Right lung (tissue), 10 donors: ENCODE results near the gene GGA2. TPM values are rescaled to one million over a fixed set of nuclear protein-coding genes. Genes with fewer than 3 reads are reported as not detected.
"Not testable (repeated sequence)": the region's sequence is repeated elsewhere in the genome, so short reads cannot be mapped to it uniquely, and the experiment has no call there.

Source experiments
- DNase-seq, 2 donors: peaks; one replicate each; pipeline ENCODE4 v3.0.0-alpha.2; 2013
- long read RNA-seq, 8 donors: transcript quantifications; one replicate each; lab custom pipeline, GENCODE V29; 2026
- polyA plus RNA-seq, 5 donors: library from polyadenylated mRNA; unstranded; fragments of 120-200 nt; gene quantifications; one replicate each; pipeline versions ENCODE4 v1.2.1 to v1.2.3, GENCODE V29; 2013; ENCODE audit warnings: inconsistent platforms in 1 of 5, low replicate concordance in 1 of 5; ENCODE audit not compliant: insufficient read length in 5 of 5, insufficient read depth in 1 of 5

Gene GGA2, protein sequence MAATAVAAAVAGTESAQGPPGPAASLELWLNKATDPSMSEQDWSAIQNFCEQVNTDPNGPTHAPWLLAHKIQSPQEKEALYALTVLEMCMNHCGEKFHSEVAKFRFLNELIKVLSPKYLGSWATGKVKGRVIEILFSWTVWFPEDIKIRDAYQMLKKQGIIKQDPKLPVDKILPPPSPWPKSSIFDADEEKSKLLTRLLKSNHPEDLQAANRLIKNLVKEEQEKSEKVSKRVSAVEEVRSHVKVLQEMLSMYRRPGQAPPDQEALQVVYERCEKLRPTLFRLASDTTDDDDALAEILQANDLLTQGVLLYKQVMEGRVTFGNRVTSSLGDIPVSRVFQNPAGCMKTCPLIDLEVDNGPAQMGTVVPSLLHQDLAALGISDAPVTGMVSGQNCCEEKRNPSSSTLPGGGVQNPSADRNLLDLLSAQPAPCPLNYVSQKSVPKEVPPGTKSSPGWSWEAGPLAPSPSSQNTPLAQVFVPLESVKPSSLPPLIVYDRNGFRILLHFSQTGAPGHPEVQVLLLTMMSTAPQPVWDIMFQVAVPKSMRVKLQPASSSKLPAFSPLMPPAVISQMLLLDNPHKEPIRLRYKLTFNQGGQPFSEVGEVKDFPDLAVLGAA
- 100 to 1,000 TPM; 135 to 163 (median 150) TPM for polyA plus RNA-seq
- long read RNA-seq, donor 1, full-length matches to known transcripts: 12 of 45 reads
- long read RNA-seq, donor 1, partial matches to known transcripts: 33 of 45 reads
- long read RNA-seq, donor 1, other reads (novel, unspliced or antisense): 0 of 45 reads
- long read RNA-seq, donor 2, full-length matches to known transcripts: 7 of 7 reads
- long read RNA-seq, donor 2, partial matches to known transcripts: 0 of 7 reads
- long read RNA-seq, donor 2, other reads (novel, unspliced or antisense): 0 of 7 reads
- long read RNA-seq, donor 3, full-length matches to known transcripts: 6 of 6 reads
- long read RNA-seq, donor 3, partial matches to known transcripts: 0 of 6 reads
- long read RNA-seq, donor 3, other reads (novel, unspliced or antisense): 0 of 6 reads
- long read RNA-seq, donor 4, full-length matches to known transcripts: 5 of 5 reads
- long read RNA-seq, donor 4, partial matches to known transcripts: 0 of 5 reads
- long read RNA-seq, donor 4, other reads (novel, unspliced or antisense): 0 of 5 reads
- long read RNA-seq, donor 5, full-length matches to known transcripts: 6 of 6 reads
- long read RNA-seq, donor 5, partial matches to known transcripts: 0 of 6 reads
- long read RNA-seq, donor 5, other reads (novel, unspliced or antisense): 0 of 6 reads
- long read RNA-seq, donor 6, full-length matches to known transcripts: 12 of 45 reads
- long read RNA-seq, donor 6, partial matches to known transcripts: 33 of 45 reads
- long read RNA-seq, donor 6, other reads (novel, unspliced or antisense): 0 of 45 reads
- long read RNA-seq, donor 7, full-length matches to known transcripts: 8 of 8 reads
- long read RNA-seq, donor 7, partial matches to known transcripts: 0 of 8 reads
- long read RNA-seq, donor 7, other reads (novel, unspliced or antisense): 0 of 8 reads
- long read RNA-seq, donor 8, full-length matches to known transcripts: 3 of 3 reads
- long read RNA-seq, donor 8, partial matches to known transcripts: 0 of 3 reads
- long read RNA-seq, donor 8, other reads (novel, unspliced or antisense): 0 of 3 reads

DNA sequence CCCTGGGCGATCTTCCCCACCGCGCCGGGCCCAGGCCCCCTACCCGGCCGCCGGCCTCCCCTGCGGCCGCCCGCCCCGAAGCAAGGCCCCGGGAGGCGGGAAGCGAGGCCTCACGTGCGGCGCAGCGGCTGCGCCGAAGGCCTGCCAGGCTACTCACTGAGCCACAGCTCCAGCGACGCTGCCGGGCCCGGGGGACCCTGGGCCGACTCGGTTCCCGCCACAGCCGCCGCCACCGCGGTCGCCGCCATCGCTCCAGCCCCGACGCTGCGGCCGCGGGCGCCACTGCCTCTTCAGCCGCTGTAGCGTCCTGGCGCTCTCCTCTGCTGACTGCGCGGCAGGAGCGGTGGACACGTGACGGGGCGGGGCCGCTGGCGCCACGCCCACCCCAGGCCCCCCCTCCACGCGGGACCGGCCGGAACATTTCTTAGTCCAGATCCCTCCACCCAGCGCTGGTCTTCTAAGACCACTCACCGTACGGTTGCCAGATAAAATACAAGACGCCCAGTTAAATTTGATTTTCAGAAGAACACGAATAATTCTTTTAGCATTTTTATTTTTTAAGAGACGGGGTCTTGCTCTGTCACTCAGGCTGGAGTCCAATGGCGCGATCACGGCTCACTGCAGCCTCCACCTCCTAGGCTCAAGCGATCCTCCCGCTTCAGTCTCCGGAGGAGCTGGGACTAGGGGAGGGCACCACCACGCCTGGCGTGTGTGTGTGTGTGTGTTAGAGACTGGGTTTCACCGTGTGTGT is at the start of gene GGA2:
TSS of gene GGA2 (minus strand) at position 331 of the 751 bp plus-strand sequence. CDS start at position 248, 83 bp downstream.
- peak; percentile 80 to 87 for DNase-seq

DNA sequence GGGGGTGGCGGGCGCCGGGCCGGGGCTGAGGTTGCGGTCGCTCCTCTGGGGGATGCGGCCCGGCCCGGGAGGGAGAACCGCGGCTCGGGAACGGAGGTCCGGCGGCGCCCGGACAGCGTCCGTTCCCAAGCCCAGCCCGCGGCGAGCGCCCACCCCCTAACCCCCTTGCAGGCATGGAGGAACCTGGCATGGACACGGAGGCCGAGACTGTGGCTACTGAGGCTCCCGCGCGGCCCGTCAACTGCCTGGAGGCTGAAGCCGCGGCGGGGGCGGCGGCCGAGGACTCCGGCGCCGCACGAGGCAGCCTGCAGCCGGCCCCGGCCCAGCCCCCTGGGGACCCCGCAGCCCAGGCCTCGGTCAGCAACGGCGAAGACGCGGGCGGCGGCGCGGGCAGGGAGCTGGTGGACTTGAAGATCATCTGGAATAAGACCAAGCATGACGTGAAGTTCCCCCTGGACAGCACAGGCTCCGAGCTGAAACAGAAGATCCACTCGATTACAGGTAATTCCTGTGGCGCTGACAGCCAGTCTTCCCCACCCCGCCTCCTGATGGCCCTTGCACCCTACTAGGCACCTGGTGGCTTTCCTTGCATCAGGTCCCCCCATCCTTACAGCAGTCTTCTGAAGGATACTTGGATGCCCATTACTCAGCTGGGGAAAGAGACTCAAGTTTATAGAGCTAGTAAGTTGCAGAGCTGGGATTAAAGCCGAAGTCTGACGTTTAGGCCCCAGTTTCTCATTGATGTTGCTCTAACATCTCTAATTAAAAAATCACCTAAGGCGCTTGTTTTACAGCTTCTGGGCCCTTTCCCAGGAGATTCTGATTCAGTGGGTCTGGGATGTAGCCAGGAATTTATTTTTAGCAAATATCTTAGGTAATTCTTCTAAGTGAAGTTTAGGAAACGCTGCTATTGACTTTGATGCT is 47.7 kb upstream of the GGA2 start:
- DNase-seq: peak in 1 of 2 donors; percentile 10

DNA sequence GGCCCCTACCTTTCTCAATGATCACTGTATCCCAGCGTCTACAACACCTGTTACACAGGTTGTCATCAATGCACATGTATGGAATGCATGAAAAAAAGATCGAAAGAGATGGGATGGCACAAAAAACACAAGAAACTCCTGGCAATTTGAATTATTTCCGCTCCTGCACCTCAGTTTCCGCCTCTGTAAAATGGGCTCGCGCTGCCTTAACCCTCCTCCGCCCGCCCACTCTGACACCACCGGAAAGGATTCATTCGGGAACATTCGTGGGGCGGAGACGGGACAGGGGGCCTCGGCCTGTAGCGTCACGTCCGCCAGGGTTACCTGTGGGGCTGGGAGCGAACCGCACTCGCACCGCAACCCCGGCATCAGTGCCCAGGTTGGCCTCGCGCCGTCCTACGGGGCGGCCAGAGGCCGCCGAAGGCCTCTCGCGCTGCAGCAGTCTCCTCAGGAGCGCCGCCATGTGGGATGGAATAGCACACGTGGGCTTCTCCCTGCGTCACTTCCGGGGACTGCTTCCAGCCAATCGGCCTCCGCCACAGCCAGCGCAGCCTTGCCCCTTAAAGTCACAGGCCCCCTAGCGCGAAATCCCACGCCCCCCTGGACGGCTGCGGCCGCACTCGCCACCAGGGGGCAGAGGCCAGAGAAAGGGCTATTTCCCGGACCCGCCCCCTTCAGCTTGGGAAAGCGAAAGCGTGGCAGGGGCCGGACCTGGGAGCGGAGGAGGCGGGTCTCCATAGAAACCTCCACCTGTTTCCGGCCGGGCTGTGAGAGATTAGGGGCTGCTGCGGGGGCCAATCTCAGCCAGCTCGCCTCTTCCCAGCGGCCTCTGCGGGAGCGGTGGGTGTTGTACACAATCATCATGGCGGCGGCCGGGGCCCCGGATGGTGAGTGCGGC is 46.8 kb upstream of the GGA2 start, which contains the start of the genes EARS2 and UBFD1:
TSS of gene EARS2 (minus strand) at position 470 of the 898 bp plus-strand sequence. CDS start at position 463, 7 bp downstream.
TSS of gene UBFD1 (plus strand) at position 847 of the 898 bp plus-strand sequence. CDS start at position 863, 16 bp downstream.
- peak; percentile 98 for DNase-seq

DNA sequence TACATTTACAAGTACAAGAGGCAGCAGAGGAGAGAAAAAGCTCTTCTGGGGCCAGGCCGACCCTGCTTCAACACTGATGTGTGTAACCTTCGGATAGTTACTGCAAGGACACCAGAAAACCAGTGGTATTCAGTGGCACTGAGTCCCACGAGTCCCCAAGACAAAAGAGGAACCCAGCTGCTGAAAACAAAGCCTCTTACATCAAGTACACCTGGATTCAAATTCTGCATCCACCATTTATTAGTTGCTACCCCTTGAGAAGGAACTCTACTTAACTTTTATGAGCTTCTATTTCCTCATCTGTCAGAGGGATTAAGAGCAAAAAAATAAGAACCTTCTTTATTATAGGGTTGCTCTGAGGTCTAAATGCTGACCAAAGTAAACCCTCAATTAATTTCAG is 44.2 kb upstream of the GGA2 start:
- DNase-seq: no peak

DNA sequence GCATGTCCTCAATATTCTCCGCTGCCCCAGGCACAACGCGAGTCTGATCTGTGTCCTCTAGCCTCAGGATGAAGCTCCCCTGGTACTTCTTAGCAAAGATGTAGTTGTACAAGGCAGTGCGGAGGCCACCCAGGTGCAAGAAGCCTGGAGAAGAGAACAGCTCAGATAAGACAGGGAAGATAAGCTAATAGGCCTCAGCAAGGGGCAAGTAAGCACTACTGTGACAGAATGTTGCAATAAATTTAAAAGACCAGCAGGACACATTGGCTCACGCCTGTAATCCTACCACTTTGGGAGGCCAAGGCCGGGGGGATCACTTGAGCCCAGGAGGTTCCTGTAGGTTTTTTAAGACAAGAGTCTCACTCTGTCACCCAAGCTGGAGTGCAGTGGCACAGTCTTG is 41.9 kb upstream of the GGA2 start:
- DNase-seq: no peak

DNA sequence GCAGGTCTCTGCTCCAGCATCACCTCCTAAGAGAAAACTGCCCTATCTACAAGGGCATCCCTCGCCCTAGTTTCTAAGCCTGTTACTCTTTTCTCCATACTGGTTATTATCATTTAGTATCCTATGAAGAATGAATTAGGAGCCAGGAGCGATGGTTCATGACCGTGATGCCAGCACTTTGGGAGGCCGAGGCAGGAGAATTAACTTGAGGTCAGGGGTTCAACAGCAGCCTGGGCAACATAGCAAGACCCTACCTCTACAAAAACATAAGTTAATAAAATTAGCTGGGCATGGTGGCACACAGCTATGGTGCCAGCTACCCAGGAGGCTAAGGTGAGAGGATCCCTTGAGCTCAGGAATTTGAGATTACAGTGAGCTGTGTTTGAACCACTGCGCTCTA is 39.6 kb upstream of the GGA2 start:
- DNase-seq: no peak

DNA sequence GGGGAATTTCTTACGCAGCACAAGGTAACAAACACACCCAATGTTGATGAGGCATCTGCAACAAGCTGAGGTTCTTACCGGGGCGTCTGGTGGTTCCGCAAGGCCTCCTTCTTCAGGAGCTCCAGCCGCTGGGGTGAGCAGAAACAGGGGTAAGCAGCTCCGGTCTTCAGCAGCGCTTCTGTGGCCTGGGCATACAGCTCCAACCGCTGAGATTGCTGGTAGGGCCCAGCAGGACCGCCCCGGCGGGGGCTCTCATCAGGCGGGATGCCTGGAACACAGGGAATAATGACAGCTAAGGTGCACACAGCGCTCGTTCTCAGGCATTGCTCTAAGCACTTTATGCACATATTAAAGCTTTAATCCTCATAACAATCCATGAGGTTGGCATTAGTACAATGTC is 34.1 kb upstream of the GGA2 start:
- DNase-seq: no peak

DNA sequence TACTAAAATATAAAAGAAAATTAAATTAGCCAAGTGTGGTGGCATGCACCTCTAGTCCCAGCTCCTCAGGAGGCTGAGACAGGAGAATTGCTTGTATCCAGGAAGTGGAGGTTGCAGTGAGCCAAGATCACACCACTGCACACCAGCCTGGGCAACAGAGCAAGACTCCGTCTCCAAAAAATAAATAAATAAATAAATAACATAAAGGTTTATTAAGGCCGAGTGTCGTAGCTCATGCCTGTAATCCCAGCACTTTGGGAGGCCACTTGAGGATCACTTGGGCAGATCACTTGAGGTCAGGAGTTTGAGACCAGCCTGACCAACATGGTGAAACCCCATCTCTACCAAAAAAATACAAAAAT is 30.5 kb upstream of the GGA2 start:
- DNase-seq: not testable (repeated sequence)

DNA sequence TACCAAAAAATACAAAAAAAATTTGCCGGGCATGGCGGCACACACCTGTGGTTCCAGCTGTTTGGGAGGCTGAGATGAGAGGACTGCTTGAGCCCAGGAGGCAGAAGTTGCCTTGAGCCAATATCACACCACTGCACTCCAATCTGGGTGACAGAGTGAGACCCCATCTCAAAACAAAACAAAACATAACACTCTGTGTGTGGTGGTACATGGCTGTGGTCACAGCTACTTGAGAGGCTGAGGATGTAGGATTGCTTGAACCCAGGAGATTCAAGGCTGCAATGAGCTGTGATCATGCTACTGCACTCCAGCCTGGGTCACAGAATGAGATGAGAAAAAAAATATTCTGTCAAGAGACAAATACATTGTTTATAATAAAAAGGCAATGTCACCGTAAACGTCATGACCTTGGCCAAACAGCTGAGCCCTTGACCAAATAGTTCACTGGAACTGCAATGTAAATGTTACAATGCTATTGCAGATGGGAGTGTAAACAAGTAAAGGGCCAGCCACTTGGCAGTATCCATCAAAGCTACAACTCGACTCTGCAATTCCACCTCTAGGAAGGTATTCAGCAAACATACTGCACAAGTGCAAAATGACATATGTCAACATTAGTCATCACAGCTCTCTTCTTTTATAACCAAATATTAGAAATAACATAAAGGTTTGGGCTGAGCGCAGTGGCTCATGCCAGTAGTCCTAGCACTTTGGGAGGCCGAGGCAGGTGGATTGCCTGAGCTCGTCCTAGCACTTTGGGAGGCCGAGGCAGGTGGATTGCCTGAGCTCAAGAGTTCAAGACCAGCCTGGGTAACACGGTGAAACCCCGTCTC is 29.9 kb upstream of the GGA2 start:
- DNase-seq: no peak

DNA sequence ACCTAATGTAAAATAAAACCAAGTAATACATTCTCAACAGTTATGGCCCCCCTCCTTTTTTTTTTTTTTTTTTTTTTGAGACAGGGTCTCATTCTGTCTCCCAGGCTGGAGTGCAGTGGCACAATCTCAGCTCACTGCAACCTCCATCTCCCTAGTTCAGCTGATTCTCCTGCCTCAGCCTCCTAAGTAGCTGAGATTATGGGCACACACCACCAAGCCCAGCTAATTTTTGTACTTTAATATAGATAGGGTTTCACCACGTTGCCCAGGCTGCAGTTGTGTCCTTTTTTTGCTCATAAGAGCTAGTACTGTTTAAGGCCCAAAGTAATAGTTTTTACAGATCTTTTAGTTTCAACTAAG is 28.6 kb upstream of the GGA2 start:
- no peak for DNase-seq

DNA sequence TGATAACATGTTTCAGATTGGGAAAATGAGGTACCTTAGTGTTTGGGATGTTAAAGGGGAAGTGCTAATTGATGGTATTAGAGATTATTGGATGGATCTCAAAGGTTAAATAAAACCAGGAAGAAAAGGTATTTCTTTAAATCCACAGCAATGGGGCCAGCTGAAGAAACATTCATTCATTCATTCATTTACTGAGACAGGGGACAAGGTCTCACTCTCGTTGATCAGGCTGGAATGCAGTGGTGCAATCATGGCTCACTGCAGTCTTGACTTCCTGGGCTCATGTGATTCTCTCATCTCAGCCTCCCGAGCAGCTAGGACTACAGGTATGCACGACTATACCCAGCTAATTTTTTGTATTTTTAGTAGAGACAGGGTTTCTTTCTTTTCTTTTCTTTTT is 27.1 kb upstream of the GGA2 start:
- no peak for DNase-seq

DNA sequence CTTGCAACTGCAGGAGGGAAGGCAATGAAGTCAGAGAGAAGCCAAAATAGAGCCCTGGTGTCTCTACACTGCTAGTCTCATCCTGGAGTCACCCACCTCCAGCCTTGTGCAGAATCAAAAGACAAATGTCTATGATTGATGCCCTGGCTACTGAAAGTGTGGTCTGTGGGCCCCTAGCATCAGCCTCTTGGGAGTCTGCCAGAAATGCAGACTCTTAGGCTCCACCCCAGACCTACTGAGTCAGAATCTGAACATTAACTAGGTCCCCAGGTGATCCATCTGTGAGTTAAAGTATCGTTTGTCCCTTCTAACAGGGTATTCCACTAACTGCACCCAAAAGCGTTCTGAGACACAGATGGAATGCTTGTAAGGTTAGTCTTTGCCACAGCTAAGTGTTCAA is 25.6 kb upstream of the GGA2 start:
- no peak for DNase-seq

DNA sequence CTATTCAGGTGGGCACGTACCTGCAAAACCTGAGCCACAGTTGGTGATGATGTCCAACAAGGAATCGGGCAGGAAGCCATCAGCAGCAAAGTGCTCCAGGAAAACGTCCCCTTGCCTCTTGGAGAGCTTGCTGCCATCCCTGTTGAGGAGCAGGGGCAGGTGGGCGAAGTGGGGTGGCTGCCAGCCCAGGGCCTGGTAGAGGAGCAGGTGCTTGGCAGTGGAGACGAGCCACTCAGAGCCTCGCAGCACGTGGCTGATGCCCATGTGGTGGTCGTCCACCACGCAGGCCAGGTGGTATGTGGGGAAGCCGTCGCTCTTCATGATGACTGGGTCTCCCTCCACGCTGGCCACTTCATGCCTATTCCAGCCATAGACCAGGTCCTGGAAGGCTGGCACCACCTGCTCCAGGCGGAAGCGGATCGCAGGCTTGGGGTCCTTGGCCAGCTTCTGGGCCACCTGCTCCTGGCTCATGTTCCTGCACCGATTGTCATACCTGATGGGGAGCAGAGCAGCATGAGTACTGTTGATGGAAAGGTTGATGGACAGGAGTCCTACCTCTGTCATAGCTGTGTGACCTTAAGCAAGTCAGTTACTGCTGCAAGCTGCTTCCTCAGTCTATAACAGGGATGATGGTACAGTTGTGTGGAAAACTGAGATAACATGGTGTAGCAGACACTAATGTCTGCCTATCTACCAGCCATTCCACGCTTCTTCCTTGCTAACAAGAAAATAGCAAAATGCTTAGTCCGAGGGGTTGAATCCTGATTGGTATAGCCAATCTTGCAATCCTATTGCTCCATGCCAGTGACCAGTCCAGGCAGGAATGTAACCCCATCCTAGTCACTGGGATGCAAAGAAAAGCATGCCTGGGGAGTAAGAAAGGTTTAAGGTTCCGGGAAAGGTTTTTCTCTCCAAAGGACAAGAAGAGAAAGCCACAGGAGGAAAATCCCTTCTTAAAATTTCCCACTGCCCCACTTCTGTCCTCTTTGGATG is 24.9 kb upstream of the GGA2 start:
- no peak for DNase-seq

DNA sequence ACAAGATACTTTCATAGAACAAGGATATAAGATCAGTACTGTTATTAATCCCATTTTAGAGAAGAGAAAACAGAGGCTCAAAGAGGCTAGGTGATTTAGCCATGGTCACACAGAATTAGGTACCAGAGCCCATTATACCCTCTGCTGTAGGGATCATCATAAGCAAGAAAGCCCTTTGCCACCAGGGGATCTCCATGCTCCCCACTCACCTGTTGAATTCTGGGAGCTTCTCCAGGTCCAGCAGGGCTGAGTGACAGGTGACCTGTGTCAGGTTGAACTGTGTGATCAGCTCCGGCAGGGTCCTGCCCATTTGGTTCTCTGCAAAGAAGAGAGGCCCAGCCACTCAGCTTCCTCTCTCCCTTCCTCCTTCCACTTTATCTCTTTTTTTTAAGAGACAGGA is 22.2 kb upstream of the GGA2 start:
- no peak for DNase-seq

DNA sequence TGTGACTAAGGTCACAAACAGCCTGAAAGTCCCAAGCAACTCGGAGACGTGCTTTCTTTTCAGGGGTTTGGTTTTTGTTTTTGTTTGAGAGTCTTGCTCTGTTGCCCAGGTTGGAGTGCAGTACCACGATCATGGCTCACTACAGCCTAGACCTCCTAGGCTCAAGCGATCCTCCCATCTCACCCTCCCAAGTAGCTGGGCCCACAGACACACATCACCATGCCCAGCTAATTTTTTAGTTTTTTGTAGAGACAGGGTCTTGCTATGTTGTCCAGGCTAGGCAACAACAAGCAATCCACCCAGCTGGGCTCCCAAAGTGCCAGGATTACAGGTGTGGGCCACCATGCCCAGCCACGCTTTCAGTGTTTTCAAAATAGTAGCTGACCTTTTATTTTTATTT is 19.8 kb upstream of the GGA2 start:
- DNase-seq: no peak
